HG03025 (cell line): ENCODE results near the gene RASSF5.

Source experiments
- ATAC-seq: cut with Tn5 transposase; IDR thresholded peaks from one replicate; pipeline ENCODE4 v1.9.1; 2021; ENCODE audit warnings: mild to moderate bottlenecking, moderate library complexity; ENCODE audit not compliant: unreplicated experiment, low FRiP score

RASSF5 gene

GRCh38 chr1:206512058-206512850 lies 4.9 kb downstream of the RASSF5 start:
- ATAC-seq = no peak

GRCh38 chr1:206512851-206513180 lies 5.5 kb downstream of the RASSF5 start:
- no peak for ATAC-seq

- no peak for ATAC-seq
Measured at GRCh38 chr1:206513312-206514111, 6.2 kb downstream of the RASSF5 start.

GRCh38 chr1:206514813-206515387 lies 7.6 kb downstream of the RASSF5 start:
- no peak for ATAC-seq

- ATAC-seq = no peak
Measured at GRCh38 chr1:206516728-206516990, 9.3 kb downstream of the RASSF5 start.

GRCh38 chr1:206517784-206518183 lies 10.5 kb downstream of the RASSF5 start:
- no peak for ATAC-seq

- no peak for ATAC-seq
Measured at GRCh38 chr1:206518206-206518605, 10.9 kb downstream of the RASSF5 start.

- ATAC-seq = no peak
Measured at GRCh38 chr1:206518743-206519142, 11.4 kb downstream of the RASSF5 start.

- no peak for ATAC-seq
Measured at GRCh38 chr1:206521127-206521526, 13.8 kb downstream of the RASSF5 start.

- ATAC-seq = no peak
Measured at GRCh38 chr1:206521694-206522402, 14.5 kb downstream of the RASSF5 start.

- no peak for ATAC-seq
Measured at GRCh38 chr1:206524739-206525364, 17.5 kb downstream of the RASSF5 start.

GRCh38 chr1:206526064-206526911 lies 19.0 kb downstream of the RASSF5 start:
- no peak for ATAC-seq

GRCh38 chr1:206529425-206529824 lies 22.1 kb downstream of the RASSF5 start:
- no peak for ATAC-seq

- no peak for ATAC-seq
Measured at GRCh38 chr1:206532368-206532767, 25.0 kb downstream of the RASSF5 start.

GRCh38 chr1:206534552-206534951 lies 27.2 kb downstream of the RASSF5 start:
- no peak for ATAC-seq

- no peak for ATAC-seq
Measured at GRCh38 chr1:206535853-206536188, 28.5 kb downstream of the RASSF5 start.

GRCh38 chr1:206537141-206537540 lies 29.8 kb downstream of the RASSF5 start:
- no peak for ATAC-seq

- ATAC-seq = no peak
Measured at GRCh38 chr1:206538086-206538770, 30.9 kb downstream of the RASSF5 start.

- ATAC-seq = no peak
Measured at GRCh38 chr1:206538901-206539640, 31.7 kb downstream of the RASSF5 start.
